Ishikawa (cell line): Measurements from ENCODE around the gene ALDH2.

ENCODE experiments used
- CEBPB ChIP-seq: IDR thresholded peaks from 2 replicates; pipeline ENCODE4 v1.6.1; 2012
- CREB1 ChIP-seq: IDR thresholded peaks from 2 replicates; pipeline ENCODE4 v1.6.1; 2012; ENCODE audit warnings: low read depth
- EGR1 ChIP-seq: IDR thresholded peaks from 2 replicates; pipeline ENCODE4 v1.6.1; 2012
- EP300 ChIP-seq: IDR thresholded peaks from 2 replicates; pipeline ENCODE4 v1.6.1; 2012; ENCODE audit warnings: borderline replicate concordance
- FOXM1 ChIP-seq: IDR thresholded peaks from 2 replicates; pipeline ENCODE4 v1.6.1; 2012; ENCODE audit warnings: low read depth, borderline replicate concordance
- NFIC ChIP-seq: IDR thresholded peaks from 2 replicates; pipeline ENCODE4 v1.6.1; 2012
- RAD21 ChIP-seq: IDR thresholded peaks from 2 replicates; pipeline ENCODE4 v1.6.1; 2012; ENCODE audit warnings: low read depth
- TAF1 ChIP-seq: IDR thresholded peaks from 2 replicates; pipeline ENCODE4 v1.6.1; 2012; ENCODE audit warnings: low read depth, mild to moderate bottlenecking
- TCF12 ChIP-seq: IDR thresholded peaks from 2 replicates; pipeline ENCODE4 v1.6.1; 2012; ENCODE audit warnings: low read depth
- TEAD4 ChIP-seq: IDR thresholded peaks from 2 replicates; pipeline ENCODE4 v1.6.1; 2012
- USF1 ChIP-seq: IDR thresholded peaks from 2 replicates; pipeline ENCODE4 v1.6.1; 2012
- YY1 ChIP-seq: IDR thresholded peaks from 2 replicates; pipeline ENCODE4 v1.6.1; 2012; ENCODE audit warnings: low read depth
- TF ChIP-seq, protein P1 (sequence below): IDR thresholded peaks from 2 replicates; pipeline ENCODE4 v1.6.1; 2012; ENCODE audit warnings: low read depth, mild to moderate bottlenecking
- TF ChIP-seq, protein P2 (sequence below): IDR thresholded peaks from 2 replicates; pipeline ENCODE4 v1.6.1; 2012

DNA sequence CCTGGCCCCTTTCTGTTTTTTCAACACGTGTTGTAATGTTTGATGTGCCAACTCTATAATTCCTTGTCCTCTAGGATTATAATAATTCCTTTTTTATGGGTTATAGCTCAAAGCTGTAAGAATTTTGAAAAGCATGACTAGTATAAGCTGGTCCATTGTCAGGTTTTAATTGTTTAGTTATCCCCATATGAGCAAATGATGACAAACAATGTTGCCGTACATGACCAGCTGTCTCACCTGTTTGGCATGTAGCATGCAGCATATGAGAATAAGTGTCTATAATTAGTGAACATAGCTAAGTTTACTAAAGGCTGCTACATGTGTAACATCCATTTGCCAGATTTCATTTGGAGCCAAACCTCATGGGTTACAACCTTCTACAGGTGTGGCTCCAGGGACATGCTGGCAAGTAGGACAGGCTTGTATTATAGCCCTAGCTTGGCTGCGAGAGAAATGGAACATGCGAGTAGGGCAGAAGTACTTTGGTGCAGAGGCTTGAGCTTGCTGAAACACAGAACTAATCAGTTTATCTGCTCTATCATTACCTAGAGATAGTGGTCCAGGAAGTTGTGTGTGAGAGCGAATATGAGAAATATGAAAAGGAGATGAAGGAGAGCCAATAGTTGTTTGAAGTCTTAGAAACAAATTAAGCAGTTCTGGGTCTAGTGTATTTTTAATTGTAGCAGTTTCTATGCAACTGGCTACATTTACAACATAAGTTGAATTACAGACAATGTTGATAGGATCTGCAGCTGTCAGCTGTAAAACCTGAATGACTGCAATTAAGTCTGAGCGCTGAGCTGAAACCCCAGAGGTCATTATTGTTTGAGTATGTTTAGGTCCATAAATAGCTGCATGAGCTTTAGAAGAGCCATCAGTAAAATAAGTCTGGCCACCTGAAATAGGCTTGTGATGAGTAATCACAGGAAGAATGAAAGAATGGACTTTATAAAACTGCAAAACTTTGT is 52.7 kb downstream of the ALDH2 start:
- TF ChIP-seq, protein P1, sequence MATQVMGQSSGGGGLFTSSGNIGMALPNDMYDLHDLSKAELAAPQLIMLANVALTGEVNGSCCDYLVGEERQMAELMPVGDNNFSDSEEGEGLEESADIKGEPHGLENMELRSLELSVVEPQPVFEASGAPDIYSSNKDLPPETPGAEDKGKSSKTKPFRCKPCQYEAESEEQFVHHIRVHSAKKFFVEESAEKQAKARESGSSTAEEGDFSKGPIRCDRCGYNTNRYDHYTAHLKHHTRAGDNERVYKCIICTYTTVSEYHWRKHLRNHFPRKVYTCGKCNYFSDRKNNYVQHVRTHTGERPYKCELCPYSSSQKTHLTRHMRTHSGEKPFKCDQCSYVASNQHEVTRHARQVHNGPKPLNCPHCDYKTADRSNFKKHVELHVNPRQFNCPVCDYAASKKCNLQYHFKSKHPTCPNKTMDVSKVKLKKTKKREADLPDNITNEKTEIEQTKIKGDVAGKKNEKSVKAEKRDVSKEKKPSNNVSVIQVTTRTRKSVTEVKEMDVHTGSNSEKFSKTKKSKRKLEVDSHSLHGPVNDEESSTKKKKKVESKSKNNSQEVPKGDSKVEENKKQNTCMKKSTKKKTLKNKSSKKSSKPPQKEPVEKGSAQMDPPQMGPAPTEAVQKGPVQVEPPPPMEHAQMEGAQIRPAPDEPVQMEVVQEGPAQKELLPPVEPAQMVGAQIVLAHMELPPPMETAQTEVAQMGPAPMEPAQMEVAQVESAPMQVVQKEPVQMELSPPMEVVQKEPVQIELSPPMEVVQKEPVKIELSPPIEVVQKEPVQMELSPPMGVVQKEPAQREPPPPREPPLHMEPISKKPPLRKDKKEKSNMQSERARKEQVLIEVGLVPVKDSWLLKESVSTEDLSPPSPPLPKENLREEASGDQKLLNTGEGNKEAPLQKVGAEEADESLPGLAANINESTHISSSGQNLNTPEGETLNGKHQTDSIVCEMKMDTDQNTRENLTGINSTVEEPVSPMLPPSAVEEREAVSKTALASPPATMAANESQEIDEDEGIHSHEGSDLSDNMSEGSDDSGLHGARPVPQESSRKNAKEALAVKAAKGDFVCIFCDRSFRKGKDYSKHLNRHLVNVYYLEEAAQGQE, result no peak
- TF ChIP-seq TCF12 (no peak), CEBPB (no peak), YY1 (no peak), EP300 (no peak), RAD21 (no peak), EGR1 (no peak), TAF1 (no peak), TEAD4 (no peak), USF1 (no peak), NFIC (no peak), FOXM1 (no peak), CREB1 (no peak)
- TF ChIP-seq, protein P2, sequence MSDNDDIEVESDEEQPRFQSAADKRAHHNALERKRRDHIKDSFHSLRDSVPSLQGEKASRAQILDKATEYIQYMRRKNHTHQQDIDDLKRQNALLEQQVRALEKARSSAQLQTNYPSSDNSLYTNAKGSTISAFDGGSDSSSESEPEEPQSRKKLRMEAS, result no peak
